Neural progenitor cell (in vitro differentiated cells): ENCODE data around the gene ETV7. TPM values are rescaled to one million over a fixed set of nuclear protein-coding genes. Genes with fewer than 3 reads are reported as not detected.

Experiments used
- DNase-seq: peaks from one replicate; pipeline ENCODE4 v3.0.0-alpha.2; 2016; ENCODE audit warnings: low spot score
- H2AFZ ChIP-seq: fragments of 200-600 bp; sonication (generic); replicated peaks from 2 replicates; pipeline ENCODE4 v1.6.1; 2016; ENCODE audit warnings: antibody characterized with exemption
- H3F3A ChIP-seq: fragments of 200-600 bp; sonication (generic); 2 replicates; pipeline ENCODE4 v1.6.1; 2016; ENCODE audit warnings: antibody characterized with exemption, low read depth
- H3K27ac ChIP-seq: fragments of 200-600 bp; sonication (generic); 2 replicates; pipeline ENCODE4 v1.5.1; 2016; ENCODE audit warnings: mild to moderate bottlenecking
- H3K27me3 ChIP-seq: fragments of 200-600 bp; sonication (generic); 2 replicates; pipeline ENCODE4 v1.6.1; 2016; ENCODE audit warnings: mild to moderate bottlenecking, moderate library complexity
- H3K36me3 ChIP-seq: fragments of 200-600 bp; sonication (generic); 2 replicates; pipeline ENCODE4 v1.5.1; 2016
- H3K4me1 ChIP-seq: fragments of 200-600 bp; sonication (generic); 2 replicates; pipeline ENCODE4 v1.6.1; 2016; ENCODE audit warnings: mixed run types
- H3K4me2 ChIP-seq: fragments of 200-600 bp; sonication (generic); 2 replicates; pipeline ENCODE4 v1.6.1; 2016
- H3K4me3 ChIP-seq: fragments of 200-600 bp; sonication (generic); 2 replicates; pipeline ENCODE4 v1.5.1; 2016
- H3K79me2 ChIP-seq: fragments of 200-600 bp; sonication (generic); 2 replicates; pipeline ENCODE4 v1.6.1; 2016; ENCODE audit warnings: low read depth
- H3K9ac ChIP-seq: fragments of 200-600 bp; sonication (generic); 2 replicates; pipeline ENCODE4 v1.6.1; 2016
- H3K9me3 ChIP-seq: fragments of 200-600 bp; sonication (generic); 2 replicates; pipeline ENCODE4 v1.5.1; 2016; ENCODE audit warnings: low read depth
- H4K20me1 ChIP-seq: fragments of 200-600 bp; sonication (generic); 2 replicates; pipeline ENCODE4 v1.6.1; 2016; ENCODE audit warnings: low read depth
- H3K27ac Mint-ChIP-seq: 3 replicates; pipeline ENCODE4 v1.8.0; 2021; ENCODE audit warnings: mixed read lengths
- H3K27me3 Mint-ChIP-seq: 2 replicates; pipeline ENCODE4 v1.8.0; 2022; ENCODE audit warnings: low read depth, mild to moderate bottlenecking, inconsistent platforms, moderate library complexity, mixed read lengths; ENCODE audit not compliant: insufficient read depth
- H3K36me3 Mint-ChIP-seq: 3 replicates; pipeline ENCODE4 v1.8.0; 2021; ENCODE audit warnings: mixed read lengths
- H3K4me1 Mint-ChIP-seq: 3 replicates; pipeline ENCODE4 v1.8.0; 2021; ENCODE audit warnings: mixed read lengths
- H3K4me3 Mint-ChIP-seq: 3 replicates; pipeline ENCODE4 v1.8.0; 2021; ENCODE audit warnings: mild to moderate bottlenecking, moderate library complexity, mixed read lengths
- H3K9me3 Mint-ChIP-seq: 3 replicates; pipeline ENCODE4 v1.8.0; 2020; ENCODE audit warnings: mixed read lengths
- EZH2 ChIP-seq: fragments of 200-600 bp; sonication (generic); IDR thresholded peaks from 2 replicates; pipeline ENCODE4 v1.6.1; 2017; ENCODE audit warnings: antibody characterized with exemption, mild to moderate bottlenecking, moderate library complexity
- EZH2phosphoT487 ChIP-seq: fragments of 200-600 bp; sonication (generic); IDR thresholded peaks from 2 replicates; pipeline ENCODE4 v1.6.1; 2017; ENCODE audit warnings: antibody characterized with exemption
- total RNA-seq: library from RNA; depleted of rRNA; stranded (reverse); fragments of >200 nt; gene quantifications from 2 replicates; pipeline ENCODE4 v1.2.3, GENCODE V29; 2015; ENCODE audit warnings: low replicate concordance
- TF ChIP-seq, protein P1 (sequence below): fragments of 200-600 bp; sonication (generic); IDR thresholded peaks from 2 replicates; pipeline ENCODE4 v1.5.1; 2017; ENCODE audit warnings: antibody characterized with exemption, mild to moderate bottlenecking

The ETV7 gene
- total RNA-seq, 1 donor from 2014 or later, result 0.11 TPM

DNA sequence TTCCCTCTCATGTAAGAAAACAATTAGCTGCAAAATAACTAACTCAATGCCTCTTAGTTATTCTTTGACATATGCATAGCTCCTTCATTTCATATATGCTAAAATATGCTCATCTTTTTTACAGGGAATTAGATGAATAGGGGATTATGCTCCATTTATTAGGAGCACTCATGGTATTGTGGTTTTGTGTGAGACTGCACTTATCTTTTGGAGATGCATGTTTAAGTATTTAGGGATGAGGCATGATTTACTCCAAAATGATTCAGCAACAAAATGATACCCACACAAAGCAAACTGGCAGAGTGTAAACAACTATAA lies 59.6 kb downstream of the ETV7 start:
- Mint-ChIP-seq H3K4me3 (no peak overlapping the region), H3K9me3 (no peaks in the 10 kb centered on the region), H3K4me1 (peaks cover 74% of the 10 kb centered on the region), H3K27me3 (peaks cover 21% of the 10 kb centered on the region), H3K36me3 (no peaks in the 10 kb centered on the region), H3K27ac (no peak overlapping the region)
- TF ChIP-seq EZH2, result no peak
- TF ChIP-seq EZH2phosphoT487, result no peak
- TF ChIP-seq, protein P1, sequence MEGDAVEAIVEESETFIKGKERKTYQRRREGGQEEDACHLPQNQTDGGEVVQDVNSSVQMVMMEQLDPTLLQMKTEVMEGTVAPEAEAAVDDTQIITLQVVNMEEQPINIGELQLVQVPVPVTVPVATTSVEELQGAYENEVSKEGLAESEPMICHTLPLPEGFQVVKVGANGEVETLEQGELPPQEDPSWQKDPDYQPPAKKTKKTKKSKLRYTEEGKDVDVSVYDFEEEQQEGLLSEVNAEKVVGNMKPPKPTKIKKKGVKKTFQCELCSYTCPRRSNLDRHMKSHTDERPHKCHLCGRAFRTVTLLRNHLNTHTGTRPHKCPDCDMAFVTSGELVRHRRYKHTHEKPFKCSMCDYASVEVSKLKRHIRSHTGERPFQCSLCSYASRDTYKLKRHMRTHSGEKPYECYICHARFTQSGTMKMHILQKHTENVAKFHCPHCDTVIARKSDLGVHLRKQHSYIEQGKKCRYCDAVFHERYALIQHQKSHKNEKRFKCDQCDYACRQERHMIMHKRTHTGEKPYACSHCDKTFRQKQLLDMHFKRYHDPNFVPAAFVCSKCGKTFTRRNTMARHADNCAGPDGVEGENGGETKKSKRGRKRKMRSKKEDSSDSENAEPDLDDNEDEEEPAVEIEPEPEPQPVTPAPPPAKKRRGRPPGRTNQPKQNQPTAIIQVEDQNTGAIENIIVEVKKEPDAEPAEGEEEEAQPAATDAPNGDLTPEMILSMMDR, result no peak
- no peaks in the 10 kb centered on the region for H3K27me3 ChIP-seq
- peaks cover 20% of the 10 kb centered on the region for H3K4me1 ChIP-seq
- no peak overlapping the region for H2AFZ ChIP-seq
- no peaks in the 10 kb centered on the region for H4K20me1 ChIP-seq
- no peak for DNase-seq
- no peaks in the 10 kb centered on the region for H3K79me2 ChIP-seq
- no peaks in the 10 kb centered on the region for H3K36me3 ChIP-seq
- H3F3A ChIP-seq, result no peaks in the 10 kb centered on the region
- no peak overlapping the region for H3K4me3 ChIP-seq
- H3K9ac ChIP-seq, result no peak overlapping the region
- no peak overlapping the region for H3K4me2 ChIP-seq
- no peaks in the 10 kb centered on the region for H3K9me3 ChIP-seq
- H3K27ac ChIP-seq, result no peak overlapping the region

DNA sequence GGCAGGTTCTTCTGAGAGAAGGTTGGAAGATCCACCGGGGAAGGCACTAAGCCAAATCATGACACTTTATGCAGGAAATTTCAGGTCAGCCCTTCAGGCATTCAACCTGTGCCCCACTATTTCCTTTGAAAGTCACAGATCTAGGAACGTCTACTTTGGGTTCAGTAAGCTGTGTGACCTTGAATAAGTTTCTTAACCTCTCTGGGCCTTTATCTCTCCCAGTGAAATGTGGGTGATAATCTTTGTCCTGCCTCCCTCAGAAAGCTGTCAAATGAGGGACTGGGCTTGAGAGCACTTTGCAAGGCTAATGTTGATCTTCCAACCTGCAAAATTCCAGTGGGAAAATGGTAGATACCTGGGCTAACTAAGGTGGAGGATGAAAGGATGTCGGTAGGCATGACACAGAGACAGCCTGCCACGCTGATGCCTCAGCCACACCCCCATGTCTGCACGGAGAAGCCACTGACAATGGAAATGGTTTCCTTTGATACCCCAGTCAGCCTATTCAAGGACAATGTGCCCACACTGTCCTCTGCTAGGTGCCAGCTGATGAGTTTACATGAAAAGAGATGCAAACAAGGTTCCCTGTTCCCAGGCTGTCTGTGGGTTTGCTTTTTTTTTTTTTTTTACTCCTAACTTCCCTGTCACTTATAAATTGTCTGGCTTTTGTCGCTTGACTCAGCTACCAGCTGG lies 60.1 kb downstream of the ETV7 start:
- Histone ChIP-seq H3K4me2 (no peak overlapping the region), H3K36me3 (no peaks in the 10 kb centered on the region), H4K20me1 (no peaks in the 10 kb centered on the region), H3K79me2 (no peaks in the 10 kb centered on the region), H3K27ac (no peak overlapping the region), H3K27me3 (no peaks in the 10 kb centered on the region), H2AFZ (no peak overlapping the region), H3K9ac (no peak overlapping the region), H3K9me3 (no peaks in the 10 kb centered on the region), H3K4me1 (peaks cover 21% of the 10 kb centered on the region), H3K4me3 (no peak overlapping the region), H3F3A (no peaks in the 10 kb centered on the region)
- no peak for DNase-seq
- no peaks in the 10 kb centered on the region for H3K9me3 Mint-ChIP-seq
- peak overlapping the region; percentile 9 for H3K4me3 Mint-ChIP-seq
- peaks cover 77% of the 10 kb centered on the region for H3K4me1 Mint-ChIP-seq
- H3K27ac Mint-ChIP-seq, result no peak overlapping the region
- peaks cover 23% of the 10 kb centered on the region for H3K27me3 Mint-ChIP-seq
- no peaks in the 10 kb centered on the region for H3K36me3 Mint-ChIP-seq
- TF ChIP-seq EZH2phosphoT487 (no peak), EZH2 (no peak)
- TF ChIP-seq, protein P1, result no peak

- Histone ChIP-seq H3K27me3 (no peaks in the 10 kb centered on the region), H3K9me3 (no peaks in the 10 kb centered on the region), H4K20me1 (no peaks in the 10 kb centered on the region), H3K9ac (no peak overlapping the region), H3K27ac (no peak overlapping the region), H3K36me3 (no peaks in the 10 kb centered on the region), H3F3A (no peaks in the 10 kb centered on the region), H3K4me1 (peaks cover 21% of the 10 kb centered on the region), H3K79me2 (no peaks in the 10 kb centered on the region), H3K4me2 (peak overlapping the region; percentile 12), H3K4me3 (no peak overlapping the region), H2AFZ (no peak overlapping the region)
- Mint-ChIP-seq H3K27ac (peak overlapping the region; percentile 98), H3K4me3 (peak overlapping the region; percentile 49), H3K9me3 (no peaks in the 10 kb centered on the region), H3K27me3 (peaks cover 20% of the 10 kb centered on the region), H3K4me1 (peaks cover 69% of the 10 kb centered on the region), H3K36me3 (no peaks in the 10 kb centered on the region)
- peak; percentile 66 for DNase-seq
- TF ChIP-seq EZH2, result no peak
- TF ChIP-seq EZH2phosphoT487, result no peak
- TF ChIP-seq, protein P1, result no peak
Observed at GRCh38 chr6:36326356-36326995, 61.0 kb downstream of the ETV7 start.
